HFFc6 (cell line): ENCODE measurements around the gene OR2Y1. TPM values are rescaled to one million over a fixed set of nuclear protein-coding genes. Genes with fewer than 3 reads are reported as not detected.

Experiments
- DNase-seq: peaks from one replicate; pipeline ENCODE4 v3.0.0-alpha.2; 2018
- H3K27ac Mint-ChIP-seq: 2 replicates; pipeline ENCODE4 v1.8.0; 2020; ENCODE audit warnings: mild to moderate bottlenecking, mixed read lengths
- H3K27me3 Mint-ChIP-seq: 2 replicates; pipeline ENCODE4 v1.8.0; 2021; ENCODE audit warnings: mild to moderate bottlenecking, moderate library complexity, mixed read lengths; ENCODE audit not compliant: insufficient read depth
- H3K36me3 Mint-ChIP-seq: 2 replicates; pipeline ENCODE4 v1.8.0; 2021; ENCODE audit warnings: low read depth, mixed read lengths
- H3K4me1 Mint-ChIP-seq: 2 replicates; pipeline ENCODE4 v1.8.0; 2020; ENCODE audit warnings: low read depth, mixed read lengths
- H3K4me3 Mint-ChIP-seq: 2 replicates; pipeline ENCODE4 v1.8.0; 2020; ENCODE audit warnings: mild to moderate bottlenecking, moderate library complexity, mixed read lengths
- H3K9me3 Mint-ChIP-seq: 2 replicates; pipeline ENCODE4 v1.8.0; 2020; ENCODE audit warnings: mild to moderate bottlenecking, mixed read lengths
- total RNA-seq, 6 experiments: library from RNA; stranded (reverse); fragmentation: NEBNext Ultra II Directional; extraction: Animal tissue kit (Norgen Biotek cat#: 25700); gene quantifications; 2 replicates in 1 of 6; 3 replicates in 5 of 6; pipeline ENCODE4 v1.2.3, GENCODE V29; 2021
- TF ChIP-seq, protein P1 (sequence below): fragments of 200-600 bp; sonication (generic); IDR thresholded peaks from 2 replicates; pipeline ENCODE4 v1.5.0; 2021; ENCODE audit warnings: antibody characterized with exemption, mild to moderate bottlenecking

The OR2Y1 gene
- total RNA-seq, 6 experiments from 2014 or later = not detected

DNA sequence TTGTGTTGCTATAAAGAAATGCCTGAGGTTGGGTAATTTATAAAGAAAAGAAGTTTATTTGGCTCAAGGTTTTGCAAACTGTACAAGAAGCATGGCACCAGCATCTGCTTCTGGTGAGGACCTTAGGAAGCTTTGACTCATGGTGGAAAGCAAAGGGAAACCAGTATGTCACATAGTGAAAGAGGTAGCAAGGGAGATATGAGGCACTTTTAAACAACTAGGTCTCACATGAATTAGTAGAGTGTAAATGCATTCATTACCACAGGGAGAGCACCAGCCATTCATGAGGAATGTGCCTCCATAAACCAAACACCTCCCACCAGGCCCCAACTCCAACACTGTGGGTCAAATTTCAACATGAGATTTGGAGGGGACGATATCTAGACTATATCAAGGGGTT is 40.8 kb downstream of the OR2Y1 start:
- no peak overlapping the region for H3K4me3 Mint-ChIP-seq
- H3K9me3 Mint-ChIP-seq = peaks cover 9% of the 10 kb centered on the region; the same call in 1 of the 2 replicates
- peaks cover 5% of the 10 kb centered on the region for H3K27me3 Mint-ChIP-seq
- TF ChIP-seq, protein P1, sequence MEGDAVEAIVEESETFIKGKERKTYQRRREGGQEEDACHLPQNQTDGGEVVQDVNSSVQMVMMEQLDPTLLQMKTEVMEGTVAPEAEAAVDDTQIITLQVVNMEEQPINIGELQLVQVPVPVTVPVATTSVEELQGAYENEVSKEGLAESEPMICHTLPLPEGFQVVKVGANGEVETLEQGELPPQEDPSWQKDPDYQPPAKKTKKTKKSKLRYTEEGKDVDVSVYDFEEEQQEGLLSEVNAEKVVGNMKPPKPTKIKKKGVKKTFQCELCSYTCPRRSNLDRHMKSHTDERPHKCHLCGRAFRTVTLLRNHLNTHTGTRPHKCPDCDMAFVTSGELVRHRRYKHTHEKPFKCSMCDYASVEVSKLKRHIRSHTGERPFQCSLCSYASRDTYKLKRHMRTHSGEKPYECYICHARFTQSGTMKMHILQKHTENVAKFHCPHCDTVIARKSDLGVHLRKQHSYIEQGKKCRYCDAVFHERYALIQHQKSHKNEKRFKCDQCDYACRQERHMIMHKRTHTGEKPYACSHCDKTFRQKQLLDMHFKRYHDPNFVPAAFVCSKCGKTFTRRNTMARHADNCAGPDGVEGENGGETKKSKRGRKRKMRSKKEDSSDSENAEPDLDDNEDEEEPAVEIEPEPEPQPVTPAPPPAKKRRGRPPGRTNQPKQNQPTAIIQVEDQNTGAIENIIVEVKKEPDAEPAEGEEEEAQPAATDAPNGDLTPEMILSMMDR = no peak
- no peaks in the 10 kb centered on the region for H3K36me3 Mint-ChIP-seq
- H3K27ac Mint-ChIP-seq = no peak overlapping the region
- no peaks in the 10 kb centered on the region for H3K4me1 Mint-ChIP-seq
- DNase-seq = no peak

- Mint-ChIP-seq H3K9me3 (peaks cover 5% of the 10 kb centered on the region; the same call in 1 of the 2 replicates), H3K27ac (no peak overlapping the region), H3K4me1 (no peaks in the 10 kb centered on the region), H3K36me3 (no peaks in the 10 kb centered on the region), H3K4me3 (no peak overlapping the region), H3K27me3 (peaks cover 5% of the 10 kb centered on the region)
- TF ChIP-seq, protein P1 = no peak
- no peak for DNase-seq
Measured at GRCh38 chr5:180696116-180696515, 43.7 kb downstream of the OR2Y1 start.

- TF ChIP-seq, protein P1 = no peak
- H3K4me3 Mint-ChIP-seq = no peak overlapping the region
- no peaks in the 10 kb centered on the region for H3K4me1 Mint-ChIP-seq
- H3K27ac Mint-ChIP-seq = no peak overlapping the region
- peaks cover 6% of the 10 kb centered on the region for H3K27me3 Mint-ChIP-seq
- no peaks in the 10 kb centered on the region; the same call in 1 of the 2 replicates for H3K9me3 Mint-ChIP-seq
- no peaks in the 10 kb centered on the region for H3K36me3 Mint-ChIP-seq
- no peak for DNase-seq
Measured at GRCh38 chr5:180692429-180692828, 47.4 kb downstream of the OR2Y1 start.

DNA sequence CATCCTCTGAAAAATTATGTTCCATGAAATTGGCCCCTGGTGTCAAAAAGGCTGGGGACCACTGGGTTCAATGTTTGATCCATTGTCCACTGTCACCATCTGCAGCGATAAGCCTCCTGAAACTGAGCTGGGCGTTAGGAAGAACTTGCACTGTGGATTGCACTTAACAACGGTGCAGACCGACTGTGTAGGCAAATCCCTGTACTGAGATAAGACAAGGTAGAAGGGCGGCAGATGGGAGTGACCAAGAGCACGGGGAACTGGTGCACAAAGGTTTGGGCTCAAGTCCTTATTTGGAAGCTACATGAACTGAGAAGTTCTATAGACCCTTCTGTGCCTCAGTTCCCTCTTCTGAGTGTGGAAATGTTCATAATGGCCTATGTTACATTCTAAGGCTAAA is 48.8 kb downstream of the OR2Y1 start:
- H3K4me3 Mint-ChIP-seq = no peak overlapping the region
- H3K9me3 Mint-ChIP-seq = no peaks in the 10 kb centered on the region; the same call in 1 of the 2 replicates
- peaks cover 8% of the 10 kb centered on the region for H3K27me3 Mint-ChIP-seq
- H3K27ac Mint-ChIP-seq = no peak overlapping the region
- H3K4me1 Mint-ChIP-seq = no peaks in the 10 kb centered on the region
- no peaks in the 10 kb centered on the region for H3K36me3 Mint-ChIP-seq
- TF ChIP-seq, protein P1 = no peak
- DNase-seq = no peak

DNA sequence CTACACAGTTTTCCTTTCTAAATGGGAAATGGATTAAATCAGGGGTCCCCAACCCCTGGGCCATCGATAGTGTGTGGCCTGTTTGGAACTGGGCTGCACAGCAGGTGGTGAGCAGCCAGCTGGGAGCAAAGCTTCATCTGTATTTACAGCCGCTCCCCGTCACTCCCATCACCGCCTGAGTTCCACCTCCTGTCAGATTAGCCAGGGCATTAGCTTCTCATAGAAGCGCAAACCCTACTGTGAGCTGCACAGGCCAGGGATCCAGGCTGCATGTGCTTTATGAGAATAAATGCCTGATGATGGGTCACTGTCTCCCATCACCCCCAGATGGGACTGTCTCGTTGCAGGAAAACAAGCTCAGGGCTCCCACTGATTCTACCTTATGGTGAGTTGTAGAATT is 49.3 kb downstream of the OR2Y1 start:
- TF ChIP-seq, protein P1 = no peak
- no peak overlapping the region for H3K4me3 Mint-ChIP-seq
- H3K27me3 Mint-ChIP-seq = peaks cover 11% of the 10 kb centered on the region
- no peak overlapping the region for H3K27ac Mint-ChIP-seq
- H3K36me3 Mint-ChIP-seq = no peaks in the 10 kb centered on the region
- H3K9me3 Mint-ChIP-seq = no peaks in the 10 kb centered on the region; the same call in 1 of the 2 replicates
- DNase-seq = no peak
- no peaks in the 10 kb centered on the region for H3K4me1 Mint-ChIP-seq

DNA sequence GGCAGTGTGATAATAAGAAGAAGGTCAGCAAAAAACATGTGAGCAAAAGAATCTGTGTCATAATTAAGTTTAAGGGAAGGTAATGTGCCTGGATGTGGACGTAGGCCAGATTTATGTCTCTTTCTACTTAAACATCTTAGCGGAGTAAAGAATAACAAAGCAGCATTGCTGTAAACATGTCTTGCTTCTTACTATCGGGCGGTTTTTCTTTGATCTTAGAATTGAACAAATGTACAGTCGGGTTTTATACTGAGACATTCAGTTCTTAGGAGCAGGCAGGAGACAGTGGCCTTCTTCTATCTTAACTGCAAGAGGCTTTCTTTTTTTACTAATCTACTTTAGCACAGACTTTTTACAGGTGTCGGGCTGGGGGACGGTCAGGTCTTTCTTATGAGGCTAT is 50.1 kb downstream of the OR2Y1 start:
- H3K27me3 Mint-ChIP-seq = peaks cover 11% of the 10 kb centered on the region
- DNase-seq = no peak
- H3K4me1 Mint-ChIP-seq = no peaks in the 10 kb centered on the region
- TF ChIP-seq, protein P1 = no peak
- H3K4me3 Mint-ChIP-seq = no peak overlapping the region
- no peak overlapping the region for H3K27ac Mint-ChIP-seq
- H3K9me3 Mint-ChIP-seq = no peaks in the 10 kb centered on the region; the same call in 1 of the 2 replicates
- no peaks in the 10 kb centered on the region for H3K36me3 Mint-ChIP-seq
